Activated T-cell treated with anti-CD3 and anti-CD28 coated beads, Interleukin-2, amount 50 U/mL, for 48 hours (primary cell): Measurements from ENCODE around the gene IL1RAPL1.
"Not testable (repeated sequence)": the region's sequence is repeated elsewhere in the genome, so short reads cannot be mapped to it uniquely, and the experiment has no call there.

Experiments used
- DNase-seq, 2 experiments: peaks; one replicate each; pipeline ENCODE4 v3.0.0-alpha.2; 2020

IL1RAPL1 gene

DNA sequence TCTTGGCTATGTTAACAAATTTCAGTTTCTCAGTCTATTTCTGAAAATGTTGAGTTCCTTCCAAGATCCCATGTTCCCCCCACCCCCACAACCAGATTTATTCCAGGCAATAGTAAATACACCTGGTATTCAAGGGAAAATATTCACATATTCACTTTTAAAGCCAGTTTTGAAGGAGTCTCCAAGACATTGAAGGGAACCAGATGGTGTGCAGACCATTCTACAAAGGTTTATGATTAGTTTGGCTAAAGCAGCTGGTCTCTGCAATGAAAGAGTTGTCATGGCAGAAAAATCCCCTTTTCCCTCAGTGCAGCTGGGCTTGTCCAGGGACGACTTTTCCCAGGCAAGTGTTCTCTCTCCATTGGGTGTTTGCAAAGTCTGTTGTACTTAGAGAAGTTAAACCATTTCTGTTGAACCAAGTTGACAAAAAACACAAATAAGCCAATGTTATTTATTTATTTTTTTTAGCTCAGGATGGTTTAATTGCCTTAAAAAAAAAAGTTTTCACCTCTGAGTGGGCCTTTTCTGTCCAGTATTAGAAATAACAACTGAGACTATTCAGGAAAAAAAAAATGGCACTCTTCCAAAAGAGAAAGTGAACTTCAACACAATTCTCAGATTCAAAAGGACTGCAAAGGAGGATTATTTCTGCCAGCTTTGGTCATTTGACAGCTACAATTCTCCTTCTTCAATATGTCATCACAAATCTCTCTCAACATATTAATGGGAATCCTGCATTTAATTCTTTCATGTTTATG is 410.6 kb downstream of the IL1RAPL1 start:
- DNase-seq = no peak

DNA sequence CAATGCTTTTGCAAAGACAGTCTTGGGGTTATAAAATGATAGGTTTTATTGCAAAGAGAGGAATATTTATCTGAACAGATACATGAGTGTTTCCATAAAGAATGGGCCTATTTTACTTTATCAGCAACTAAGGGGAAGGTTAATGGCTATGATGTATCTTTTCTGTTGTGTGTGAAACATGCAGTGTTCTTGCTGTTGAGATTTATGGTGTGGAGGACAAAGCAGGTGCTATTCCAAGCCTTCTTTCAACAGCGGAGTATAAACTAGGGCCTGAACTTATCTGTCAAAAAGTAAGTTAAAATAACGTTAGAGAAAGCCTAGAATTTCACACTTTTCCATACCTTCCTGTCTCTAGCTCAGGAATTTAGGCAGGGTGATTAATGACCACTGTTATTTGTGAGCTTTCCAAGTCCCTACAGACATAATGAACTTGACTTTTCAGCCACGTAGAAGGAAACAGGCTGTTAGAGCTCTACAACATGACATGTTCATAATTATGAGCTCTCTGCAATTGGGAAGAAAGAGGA is 411.4 kb downstream of the IL1RAPL1 start:
- DNase-seq = no peak

DNA sequence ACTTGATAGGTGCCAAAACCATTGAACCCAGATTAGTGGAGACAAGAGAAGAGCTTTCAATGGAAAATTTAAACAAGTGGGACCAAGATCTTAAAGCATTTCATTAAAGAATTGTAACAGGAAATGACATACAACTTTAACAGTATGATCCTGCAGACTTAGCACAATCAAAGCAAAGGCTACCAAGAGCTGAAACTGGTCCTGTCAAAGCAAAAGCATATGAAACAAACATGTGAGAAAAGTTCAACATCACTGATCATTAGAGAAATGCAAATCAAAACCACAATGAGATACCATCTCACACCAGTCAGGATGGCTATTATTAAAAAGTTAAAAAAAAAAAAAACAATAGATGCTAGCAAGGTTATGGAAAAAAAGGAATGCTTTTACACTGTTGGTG is 425.6 kb downstream of the IL1RAPL1 start:
- DNase-seq = no peak

DNA sequence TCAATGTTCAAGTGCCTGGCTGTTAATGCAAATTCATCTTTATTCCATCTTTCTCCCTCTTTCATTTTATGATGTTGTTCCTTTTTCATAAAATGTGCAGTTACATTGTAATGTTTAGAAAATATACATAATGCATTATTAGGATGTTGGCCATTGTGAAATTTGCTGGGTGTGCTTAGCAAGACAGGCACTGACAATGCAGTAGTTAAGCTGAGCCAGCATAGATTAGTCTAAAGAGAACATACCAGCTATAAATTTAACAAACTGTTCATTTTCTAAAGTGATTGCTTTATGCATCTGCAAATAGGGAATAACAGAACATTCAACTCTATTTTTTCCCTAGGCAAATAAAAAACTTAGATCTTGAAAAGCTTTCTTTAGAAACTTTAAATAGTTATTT is 436.0 kb downstream of the IL1RAPL1 start:
- DNase-seq = no peak

DNA sequence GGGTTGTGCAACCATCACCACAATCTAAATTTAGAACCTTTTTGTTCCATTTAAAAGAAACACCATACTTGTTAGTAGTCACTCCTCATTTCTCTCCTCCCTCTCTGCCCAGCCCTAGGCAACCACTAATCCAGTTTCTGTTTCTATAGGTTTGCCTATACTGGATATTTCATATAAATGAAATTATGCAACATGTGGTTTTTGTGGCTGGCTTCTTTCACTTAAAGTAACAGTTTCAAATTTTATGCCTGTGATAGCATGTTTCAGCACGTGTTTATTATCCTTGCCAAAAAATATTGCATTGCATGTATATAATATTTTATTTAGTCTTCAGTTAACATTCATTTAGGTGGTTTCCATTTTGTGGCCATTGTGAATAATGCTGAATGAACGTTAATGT is 437.6 kb downstream of the IL1RAPL1 start:
- no peak for DNase-seq

DNA sequence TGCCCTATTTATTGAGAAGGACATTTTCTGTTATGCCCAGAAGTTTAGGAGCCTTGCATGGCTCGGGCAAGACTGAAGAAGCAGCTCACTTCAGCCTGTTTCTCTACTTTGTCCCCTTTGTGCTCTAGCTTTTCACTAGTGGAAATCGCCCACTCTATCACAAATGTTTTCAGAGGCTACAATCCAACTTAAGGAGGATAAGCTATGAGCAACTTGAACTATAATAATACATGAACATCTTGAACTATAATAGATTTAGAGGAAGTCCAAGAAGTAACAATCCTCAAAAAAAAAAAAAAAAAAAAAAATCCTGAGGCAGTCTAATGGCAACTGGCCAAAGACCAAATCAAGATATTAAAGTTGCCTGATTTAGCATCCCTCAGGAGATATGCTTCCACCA is 452.3 kb downstream of the IL1RAPL1 start:
- DNase-seq = no peak

DNA sequence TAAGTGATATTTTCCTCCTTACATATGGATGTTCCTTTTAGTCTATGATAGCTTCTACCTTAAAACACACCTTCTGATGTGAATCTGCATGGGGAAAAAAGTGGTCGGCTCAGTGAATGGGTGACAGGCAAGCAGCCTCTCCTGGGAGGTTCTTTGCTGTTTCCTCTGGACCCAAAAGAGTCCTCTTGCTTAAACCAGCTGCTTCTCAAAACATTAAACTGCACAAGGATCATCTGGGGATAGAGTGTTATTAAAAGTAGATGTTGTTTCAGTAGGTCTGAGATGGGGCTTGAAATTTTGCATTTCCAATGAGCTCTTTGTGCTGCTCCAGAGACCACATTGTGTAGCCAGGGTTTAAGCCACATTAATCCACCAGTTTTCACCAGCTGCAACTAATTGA is 452.9 kb downstream of the IL1RAPL1 start:
- no peak for DNase-seq

DNA sequence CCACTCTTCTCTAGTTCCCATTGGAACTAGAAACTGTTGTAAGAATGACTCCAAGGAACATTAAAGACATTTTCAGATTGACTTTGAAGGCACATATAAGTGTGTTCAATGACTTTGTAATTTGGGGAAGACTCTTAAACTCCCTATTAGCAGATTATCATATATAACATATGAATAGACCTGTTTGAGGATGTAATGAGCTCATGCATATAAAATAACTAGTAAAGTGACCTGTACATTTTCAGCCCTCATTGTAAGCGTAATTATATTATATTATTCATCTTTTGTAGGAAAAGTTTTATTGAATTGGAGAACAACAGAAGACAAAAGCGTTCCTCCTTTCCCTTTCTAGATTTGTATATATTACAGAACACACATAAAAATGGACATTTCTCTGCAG is 455.1 kb downstream of the IL1RAPL1 start:
- DNase-seq = no peak

DNA sequence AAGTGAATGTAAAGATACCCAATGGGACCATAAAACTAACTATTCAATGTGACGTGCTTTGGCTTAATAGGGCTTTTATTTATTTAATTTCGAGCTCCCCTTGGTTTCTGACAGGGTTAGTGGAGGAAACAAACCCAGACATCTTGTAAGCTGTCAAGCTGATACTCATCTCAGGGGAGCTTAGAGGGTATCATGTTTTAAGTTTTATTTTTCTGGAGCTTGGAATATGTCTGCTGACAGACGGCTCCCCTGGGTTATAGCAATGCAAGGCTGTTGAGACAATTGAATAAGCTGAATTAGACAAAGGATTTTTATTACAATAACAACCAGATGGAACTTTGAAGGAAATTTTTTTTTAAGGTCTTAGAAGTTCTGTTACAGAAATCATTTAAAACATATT is 456.5 kb downstream of the IL1RAPL1 start:
- DNase-seq = no peak

DNA sequence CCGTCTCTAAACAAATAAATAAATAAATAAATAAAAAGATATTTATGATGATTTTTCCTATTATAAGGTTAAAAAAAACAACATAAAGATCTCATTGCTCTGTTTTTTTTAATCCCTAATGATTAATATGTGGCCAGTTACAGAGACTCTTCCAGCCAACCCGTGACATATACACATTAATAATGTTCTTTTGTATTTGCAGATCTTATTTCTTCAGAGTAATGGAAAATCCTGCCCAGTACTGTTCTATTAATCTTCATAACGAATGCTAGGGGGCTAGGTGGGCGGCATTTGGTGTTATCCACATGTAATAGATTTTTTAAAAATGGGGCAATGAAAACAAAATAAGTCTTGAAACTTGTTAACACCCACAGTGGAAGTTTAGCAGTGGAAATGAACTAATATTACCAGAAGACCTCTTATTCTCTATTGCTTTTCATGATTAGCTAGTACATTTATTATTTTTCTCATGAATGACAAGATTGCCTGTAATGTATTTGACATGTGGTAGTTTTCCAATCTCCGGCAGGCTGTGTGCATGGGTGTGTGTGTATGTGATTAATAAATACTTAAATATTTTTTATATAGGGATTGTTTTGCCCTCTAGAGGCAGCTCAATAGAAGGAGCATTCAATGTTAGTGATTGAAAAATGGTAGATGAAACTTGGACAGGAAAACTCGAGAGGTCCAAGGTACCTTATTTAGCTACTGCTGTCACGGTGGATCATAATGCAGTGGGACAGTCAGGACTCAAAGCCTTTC is 457.4 kb downstream of the IL1RAPL1 start:
- DNase-seq = no peak

DNA sequence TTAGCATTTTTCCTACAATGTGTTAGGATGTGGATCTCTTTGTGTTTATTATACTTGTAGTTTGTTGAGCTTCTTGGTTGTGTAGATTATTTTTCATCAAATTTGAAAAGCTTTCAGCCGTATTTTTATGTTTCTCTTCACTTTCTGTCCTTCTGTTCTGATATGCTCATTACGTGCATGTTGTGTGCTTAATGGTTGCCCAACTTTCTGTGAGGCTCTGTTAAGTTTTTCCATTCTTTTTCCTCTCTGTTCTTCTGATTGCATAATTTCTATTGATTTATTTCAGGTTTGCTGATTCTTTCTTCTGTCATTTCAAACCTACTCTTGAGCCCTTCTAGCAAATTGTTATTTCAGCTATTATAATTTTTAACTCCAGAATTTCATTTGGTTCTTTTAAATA is 478.2 kb downstream of the IL1RAPL1 start:
- no peak for DNase-seq

DNA sequence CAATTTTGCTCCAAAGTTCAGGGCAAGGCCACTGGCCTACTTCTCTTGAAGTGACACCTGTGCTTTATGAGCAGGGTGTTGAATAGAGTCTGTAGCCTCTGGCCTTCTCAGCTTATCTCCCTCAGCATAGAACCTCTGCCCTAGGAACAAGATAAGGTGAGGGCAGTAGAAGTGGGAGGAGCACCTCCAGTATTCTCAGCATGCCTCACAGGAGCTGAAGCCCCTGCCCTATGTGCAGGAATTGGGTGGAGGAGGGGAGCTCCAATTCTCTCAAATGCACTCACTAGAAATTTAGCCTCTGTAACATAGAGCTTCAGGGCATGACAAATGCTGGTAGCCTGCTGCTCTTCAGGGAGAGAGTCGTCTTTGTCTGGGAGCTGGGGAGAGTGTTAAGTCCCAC is 479.3 kb downstream of the IL1RAPL1 start:
- no peak for DNase-seq

DNA sequence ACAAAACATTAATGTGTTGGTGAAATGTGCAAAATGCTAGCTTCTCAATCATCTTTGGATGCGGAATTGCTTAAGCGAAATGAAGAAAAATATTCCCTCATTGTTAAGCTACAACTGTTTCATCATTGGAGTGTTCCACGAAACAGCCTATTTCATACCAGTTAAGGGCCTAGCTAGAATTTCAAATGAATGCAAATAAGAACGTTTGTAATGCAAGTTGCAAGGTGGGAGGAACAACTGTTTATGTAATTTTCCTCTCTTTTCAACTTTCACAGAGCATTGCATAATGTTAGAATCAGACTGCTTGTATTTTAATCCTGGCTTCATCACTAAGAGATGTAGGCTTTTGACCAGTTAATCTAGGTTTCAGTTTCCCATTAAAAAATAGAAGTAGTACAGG is 480.1 kb downstream of the IL1RAPL1 start:
- no peak for DNase-seq

DNA sequence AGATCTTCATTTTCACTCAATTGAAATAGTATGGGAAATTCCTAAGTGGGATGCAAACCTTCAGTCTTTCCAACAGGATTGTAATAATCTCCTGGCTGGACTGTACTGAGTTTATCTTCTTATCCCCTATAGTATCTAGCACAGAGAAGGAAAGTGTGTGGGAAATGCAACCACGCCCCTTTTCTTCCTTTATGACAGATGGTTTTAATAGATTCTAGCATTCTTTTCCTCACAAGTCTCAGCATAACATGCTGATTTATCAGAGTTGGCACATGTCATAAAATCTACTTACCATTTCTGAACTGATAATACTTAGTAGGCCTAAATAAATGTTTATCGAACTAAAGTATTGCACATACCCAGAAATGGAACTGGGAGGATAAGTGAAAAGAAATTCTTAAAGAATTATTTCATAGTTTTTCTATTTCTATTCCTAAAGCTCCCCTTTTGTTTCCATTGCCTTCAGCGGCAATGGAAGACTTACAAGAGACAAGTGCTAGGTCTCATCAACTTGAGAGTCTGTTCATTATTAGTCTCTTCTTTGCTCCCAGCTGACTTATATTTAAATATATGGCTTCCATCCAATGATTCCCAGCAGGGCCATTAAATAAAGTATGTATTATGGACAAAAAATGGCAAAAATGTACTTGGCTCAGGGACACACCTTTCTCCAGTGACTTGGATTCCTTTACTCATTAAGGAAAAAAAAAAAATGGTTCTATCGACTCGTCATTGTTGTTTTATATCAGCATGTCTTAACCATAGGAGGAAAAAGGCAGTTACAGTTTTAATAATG is 484.5 kb downstream of the IL1RAPL1 start:
- no peak for DNase-seq

DNA sequence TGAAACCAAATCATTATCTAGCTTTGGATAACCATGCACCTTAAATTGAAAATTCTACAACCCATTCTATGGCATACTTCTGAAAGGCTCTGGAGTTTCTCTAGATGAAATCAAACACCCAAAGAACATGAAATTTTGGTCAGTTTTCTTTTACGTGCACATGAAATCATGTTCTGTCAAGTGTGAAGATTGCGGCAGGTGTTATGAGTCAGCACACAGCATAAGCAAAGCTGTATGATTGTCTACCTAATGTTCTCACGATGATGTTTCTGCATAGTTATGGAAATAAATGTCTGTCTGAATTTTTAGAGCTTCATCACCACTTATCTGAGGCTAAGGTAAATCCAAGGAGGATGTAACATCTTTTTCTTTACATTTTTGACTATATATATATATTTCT is 495.3 kb downstream of the IL1RAPL1 start:
- DNase-seq = no peak

DNA sequence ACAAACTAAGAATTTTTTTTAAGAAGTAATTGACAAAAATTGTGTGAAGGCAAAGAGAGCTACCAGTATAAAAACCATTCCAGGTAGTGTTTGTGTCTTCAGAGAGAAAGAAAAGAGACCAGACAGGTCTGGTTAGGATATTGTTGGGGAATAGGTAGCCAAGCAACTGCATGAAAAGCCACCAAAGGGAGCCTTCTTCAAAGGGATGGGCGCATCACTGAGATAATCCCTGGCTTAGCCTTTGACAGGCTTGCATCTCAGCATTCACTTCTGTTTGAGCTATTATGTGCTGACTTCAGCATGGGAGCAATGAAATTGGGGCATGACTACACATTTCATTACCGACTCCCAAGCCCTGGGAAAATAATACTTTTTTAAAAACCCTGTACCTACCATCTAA is 496.6 kb downstream of the IL1RAPL1 start:
- no peak for DNase-seq

DNA sequence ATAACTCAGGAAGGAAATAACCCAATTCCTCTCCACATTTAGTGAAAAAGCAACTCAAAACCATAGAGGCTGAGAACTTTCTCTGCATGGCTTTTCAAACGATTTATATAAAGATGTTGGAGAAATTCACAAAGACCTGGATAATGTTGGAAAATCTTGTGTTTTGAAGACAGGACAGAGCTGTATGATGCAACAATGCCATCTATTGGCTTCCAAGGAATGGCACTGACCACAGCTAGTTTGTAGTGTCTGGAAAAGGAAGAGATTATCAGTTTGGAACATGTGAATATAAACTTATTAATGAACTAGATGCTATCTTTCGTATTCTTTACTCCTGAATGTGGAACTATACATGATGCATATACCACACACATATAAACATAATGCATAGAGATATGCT is 503.6 kb downstream of the IL1RAPL1 start:
- DNase-seq = no peak

DNA sequence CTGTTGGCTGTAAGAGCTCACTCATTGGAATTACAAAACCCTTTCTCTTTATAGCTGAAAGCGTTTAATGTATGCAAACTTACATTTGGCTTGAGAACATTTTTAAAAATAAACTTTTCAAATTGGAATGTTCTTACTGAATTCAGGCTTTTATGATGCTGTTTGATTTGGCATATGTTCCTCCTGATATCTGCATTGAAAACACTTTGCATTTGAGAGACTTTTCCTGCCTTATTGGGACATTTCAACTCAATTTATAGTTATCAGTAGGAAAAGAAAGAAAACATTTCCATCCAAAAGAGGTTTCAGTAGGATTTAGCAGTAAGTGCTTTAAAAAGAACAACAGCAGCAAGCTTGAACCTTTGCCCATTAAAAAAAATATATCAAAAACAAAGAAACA is 520.0 kb downstream of the IL1RAPL1 start:
- no peak for DNase-seq

DNA sequence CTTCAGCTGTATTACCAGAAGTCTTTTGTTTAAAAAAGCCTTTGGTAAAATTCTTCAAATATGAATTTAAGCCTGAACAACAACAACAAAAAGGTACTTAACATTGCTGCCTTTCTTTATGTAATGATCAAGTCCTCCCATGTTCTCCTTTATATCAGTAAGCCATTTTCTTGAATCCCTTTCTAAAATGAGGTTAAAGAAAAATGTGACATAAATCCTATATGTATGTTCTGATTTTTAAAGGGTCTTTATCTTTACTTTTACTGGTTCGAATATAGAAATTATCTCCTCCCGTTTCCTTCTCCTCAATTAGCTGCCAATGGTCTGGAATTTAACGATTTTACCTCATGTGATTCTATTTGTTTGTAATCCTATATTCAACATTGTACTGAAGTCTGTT is 522.8 kb downstream of the IL1RAPL1 start:
- no peak for DNase-seq

DNA sequence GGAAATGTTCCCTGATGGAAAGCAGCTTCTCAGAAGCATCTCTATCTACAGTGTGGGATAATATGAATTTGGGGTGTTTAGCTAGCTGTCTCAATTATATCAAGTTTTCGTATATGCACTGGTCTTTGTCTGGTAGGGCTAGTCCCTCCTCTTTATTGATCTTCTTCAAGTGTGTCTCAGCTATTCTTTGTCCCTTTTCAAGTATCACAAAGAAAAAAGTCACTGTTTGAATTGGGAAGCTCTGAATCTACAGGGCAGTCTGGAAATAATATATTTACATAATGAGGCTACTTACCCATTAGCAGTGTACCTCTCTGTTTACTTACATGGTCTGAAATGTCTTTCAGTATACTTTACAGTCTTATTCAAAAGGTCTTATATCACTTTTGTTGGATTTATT is 526.0 kb downstream of the IL1RAPL1 start:
- no peak for DNase-seq

DNA sequence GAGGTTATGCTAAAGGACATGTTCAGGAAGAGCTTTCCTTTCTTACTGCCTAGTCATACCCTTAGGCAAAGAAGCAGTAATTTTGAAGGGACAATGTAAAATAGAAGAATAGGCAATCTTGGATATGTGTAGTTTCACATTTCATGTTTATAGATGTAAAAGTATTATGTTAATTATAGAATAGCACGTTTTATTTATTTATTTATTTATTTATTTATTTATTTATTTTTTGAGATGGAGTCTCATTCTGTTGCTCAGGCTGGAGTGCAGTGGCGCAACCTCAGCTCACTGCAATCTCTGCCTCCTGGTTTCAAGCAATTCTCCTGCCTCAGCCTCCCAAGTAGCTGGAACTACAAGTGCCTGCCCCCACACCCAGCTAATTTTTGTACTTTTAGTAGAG is 535.6 kb downstream of the IL1RAPL1 start:
- DNase-seq = not testable (repeated sequence)

DNA sequence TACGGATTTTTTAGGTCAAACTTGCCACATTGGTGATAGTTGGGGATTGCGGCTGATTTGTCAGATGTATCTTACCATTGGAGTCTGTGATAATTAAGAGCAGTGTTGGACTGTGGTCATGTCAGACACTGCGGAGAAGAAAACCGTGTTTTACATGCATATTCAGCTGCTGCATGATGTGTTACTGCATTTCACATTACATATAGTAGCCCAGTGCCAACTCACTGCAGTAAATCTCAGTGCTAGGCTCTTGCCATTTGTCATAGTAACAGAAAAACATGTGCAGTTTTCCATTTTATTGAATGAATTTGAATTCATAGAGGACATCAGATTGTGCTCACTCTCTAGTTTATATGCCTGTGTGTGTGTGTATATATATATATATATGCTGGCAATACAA is 543.7 kb downstream of the IL1RAPL1 start:
- no peak for DNase-seq

DNA sequence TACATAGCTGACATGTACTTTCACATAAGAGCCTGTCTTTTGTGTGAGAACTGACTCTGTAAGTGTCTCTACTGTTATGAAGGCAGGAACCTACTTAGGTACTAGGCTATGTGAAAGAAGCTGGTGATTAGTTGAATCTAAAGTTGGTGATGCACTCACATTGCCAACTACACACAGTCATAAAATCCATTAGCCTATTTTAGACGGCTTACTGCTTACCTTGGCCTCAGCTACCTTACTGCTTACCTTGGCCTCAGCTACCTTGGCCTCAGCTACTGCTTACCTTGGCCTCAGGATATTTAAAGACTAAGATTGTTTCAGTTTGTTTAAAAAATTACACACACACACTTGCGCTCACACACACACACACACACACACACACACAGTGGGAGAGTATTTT is 549.7 kb downstream of the IL1RAPL1 start:
- no peak for DNase-seq

DNA sequence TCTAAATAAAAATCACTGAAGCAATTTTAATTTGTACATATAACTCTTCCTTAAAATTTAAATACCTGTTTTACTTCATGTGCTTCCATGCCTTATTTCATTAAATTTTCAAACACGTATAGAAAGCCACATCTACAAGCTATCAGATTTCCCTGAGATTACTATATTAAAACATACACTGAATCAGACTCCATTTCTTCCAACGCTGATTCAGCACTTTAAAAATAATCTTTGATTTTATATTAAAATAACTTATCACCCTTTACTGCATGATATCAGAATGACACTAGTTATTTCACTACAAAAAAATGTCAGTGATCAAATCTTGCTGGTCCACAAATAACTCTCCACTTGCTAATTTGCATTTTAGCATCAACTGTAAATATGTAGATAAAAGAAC is 550.8 kb downstream of the IL1RAPL1 start:
- DNase-seq = no peak
